ENCODE results near the gene STK32A. TPM values are rescaled to one million over a fixed set of nuclear protein-coding genes. Genes with fewer than 3 reads are reported as not detected.

STK32A gene
- total RNA-seq, 2 donors from 2014 or later, result not detected

DNA sequence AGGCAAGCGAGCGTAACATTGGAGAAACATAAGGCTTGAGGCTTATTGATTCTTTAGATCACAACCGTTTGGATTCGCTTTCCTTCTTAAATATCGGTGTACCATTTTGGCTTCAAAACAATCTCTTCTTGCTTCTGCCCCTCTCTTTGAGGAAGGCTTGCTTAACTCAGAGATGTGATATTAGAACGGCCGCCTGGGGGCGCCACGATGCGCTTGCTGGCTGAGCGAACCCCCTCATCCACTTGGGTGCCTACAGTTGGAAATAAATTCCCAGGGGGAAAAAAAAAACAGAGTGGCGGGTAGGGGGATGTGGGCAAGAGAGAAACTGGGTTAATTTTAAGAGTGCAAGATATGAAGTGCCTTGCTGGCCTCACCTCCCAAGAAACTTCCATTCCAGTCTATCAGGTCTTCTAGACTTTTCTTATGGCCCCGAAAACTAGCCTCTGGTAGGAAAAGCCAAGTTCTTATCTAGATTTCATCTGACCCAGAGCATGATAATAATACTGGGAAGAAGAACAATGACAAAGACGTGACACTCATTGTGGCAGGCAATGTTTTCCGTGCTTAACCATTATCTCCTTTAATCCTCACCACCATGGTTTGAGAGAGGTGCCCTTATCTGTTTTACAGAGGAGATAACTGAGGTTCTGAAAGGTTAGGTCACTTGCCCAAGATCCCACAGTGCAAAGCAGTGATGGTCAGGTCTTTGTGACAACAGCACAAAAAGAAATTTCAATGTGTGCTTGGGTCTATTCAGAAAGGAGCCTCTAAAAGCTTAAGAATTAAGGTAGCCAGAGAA, 159.2 kb downstream of the STK32A start:
- Mint-ChIP-seq H3K4me1 (no peaks in the 10 kb centered on the region), H3K27me3 (peaks cover 22% of the 10 kb centered on the region), H3K36me3 (ENCODE audit: low read depth) (no peaks in the 10 kb centered on the region), H3K27ac (no peak overlapping the region), H3K4me3 (no peak overlapping the region)
- DNase-seq (no peak), ATAC-seq (no peak)
- H3K9me3 ChIP-seq (ENCODE audit: control insufficient read depth, low read length, poor library complexity, severe bottlenecking), result no peaks in the 10 kb centered on the region

GRCh38 chr5:147396070-147396823, 161.4 kb downstream of the STK32A start:
- ATAC-seq (no peak), DNase-seq (no peak)
- Mint-ChIP-seq H3K27ac (no peak overlapping the region), H3K36me3 (ENCODE audit: low read depth) (no peaks in the 10 kb centered on the region), H3K4me3 (no peak overlapping the region), H3K4me1 (no peaks in the 10 kb centered on the region), H3K27me3 (peaks cover 12% of the 10 kb centered on the region)
- no peaks in the 10 kb centered on the region for H3K9me3 ChIP-seq (ENCODE audit: control insufficient read depth, low read length, poor library complexity, severe bottlenecking)

GRCh38 chr5:147397616-147398015, 162.8 kb downstream of the STK32A start:
- Mint-ChIP-seq H3K27me3 (peaks cover 7% of the 10 kb centered on the region), H3K27ac (no peak overlapping the region), H3K4me3 (no peak overlapping the region), H3K4me1 (no peaks in the 10 kb centered on the region), H3K36me3 (ENCODE audit: low read depth) (no peaks in the 10 kb centered on the region)
- DNase-seq, result no peak
- H3K9me3 ChIP-seq (ENCODE audit: control insufficient read depth, low read length, poor library complexity, severe bottlenecking), result no peaks in the 10 kb centered on the region
- no peak for ATAC-seq

- H3K27me3 Mint-ChIP-seq, result peaks cover 6% of the 10 kb centered on the region
- DNase-seq (no peak), ATAC-seq (no peak)
- H3K9me3 ChIP-seq (ENCODE audit: control insufficient read depth, low read length, poor library complexity, severe bottlenecking), result no peaks in the 10 kb centered on the region
- H3K4me1 Mint-ChIP-seq, result no peaks in the 10 kb centered on the region
- H3K36me3 Mint-ChIP-seq (ENCODE audit: low read depth), result no peaks in the 10 kb centered on the region
- no peak overlapping the region for H3K4me3 Mint-ChIP-seq
- no peak overlapping the region for H3K27ac Mint-ChIP-seq
These were observed 164.0 kb downstream of the STK32A start for GRCh38 chr5:147398860-147399259.

DNA sequence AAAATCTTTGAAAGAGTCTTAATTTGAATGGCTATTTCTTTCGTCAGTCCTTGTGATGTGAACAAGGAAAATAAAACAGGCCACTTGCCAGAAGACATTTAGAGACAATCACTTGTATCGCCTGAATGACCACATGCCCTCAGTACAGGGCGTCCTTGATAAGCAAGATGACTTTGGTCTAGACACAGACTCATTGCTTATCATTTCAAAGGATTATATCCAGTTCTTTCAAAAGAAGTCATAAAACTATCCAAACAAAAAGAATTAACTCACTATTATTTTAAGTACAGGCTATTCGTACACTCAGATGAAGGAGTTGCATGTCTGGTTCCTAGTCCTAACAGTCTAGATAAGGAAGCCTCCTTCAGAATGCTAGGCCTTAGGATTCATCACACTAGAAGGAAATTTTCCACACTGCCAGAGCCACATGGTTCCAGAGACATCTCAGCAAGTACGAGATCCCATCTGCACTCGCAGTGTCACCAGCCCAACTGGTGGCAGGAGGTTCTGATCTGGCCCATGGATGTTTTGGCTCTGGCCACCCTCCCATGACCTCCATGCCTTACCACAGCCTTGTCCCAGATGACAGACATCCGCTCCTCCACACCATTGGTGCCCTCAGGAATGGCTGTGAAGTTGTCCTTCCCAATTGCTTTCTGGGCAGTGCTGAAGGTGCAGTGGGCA, 165.4 kb downstream of the STK32A start:
- Mint-ChIP-seq H3K36me3 (ENCODE audit: low read depth) (no peaks in the 10 kb centered on the region), H3K4me1 (no peaks in the 10 kb centered on the region), H3K27ac (no peak overlapping the region), H3K27me3 (peaks cover 10% of the 10 kb centered on the region), H3K4me3 (no peak overlapping the region)
- no peaks in the 10 kb centered on the region for H3K9me3 ChIP-seq (ENCODE audit: control insufficient read depth, low read length, poor library complexity, severe bottlenecking)
- ATAC-seq (no peak), DNase-seq (no peak)

DNA sequence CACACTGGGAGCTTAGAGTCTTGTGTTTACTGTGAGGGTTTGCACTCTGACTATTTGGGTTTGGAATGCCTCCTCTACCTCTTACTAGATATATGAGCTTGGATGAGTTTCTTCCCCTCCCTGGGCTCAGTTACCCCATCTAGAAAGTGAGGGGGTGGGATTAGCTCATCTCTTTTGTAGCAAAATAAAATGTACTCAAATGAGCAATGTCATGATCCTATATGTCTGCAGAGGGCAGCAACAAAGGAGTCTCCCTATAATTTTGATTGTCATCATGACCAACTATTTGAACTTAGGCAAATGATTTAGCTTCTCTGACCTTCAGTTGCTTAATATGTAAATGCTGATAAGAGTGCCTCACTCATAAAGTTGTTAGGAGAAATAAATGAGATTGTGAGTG, 166.1 kb downstream of the STK32A start:
- peaks cover 10% of the 10 kb centered on the region for H3K27me3 Mint-ChIP-seq
- no peaks in the 10 kb centered on the region for H3K36me3 Mint-ChIP-seq (ENCODE audit: low read depth)
- H3K4me3 Mint-ChIP-seq, result no peak overlapping the region
- H3K27ac Mint-ChIP-seq, result no peak overlapping the region
- H3K9me3 ChIP-seq (ENCODE audit: control insufficient read depth, low read length, poor library complexity, severe bottlenecking), result no peaks in the 10 kb centered on the region
- ATAC-seq (no peak), DNase-seq (no peak)
- H3K4me1 Mint-ChIP-seq, result no peaks in the 10 kb centered on the region

DNA sequence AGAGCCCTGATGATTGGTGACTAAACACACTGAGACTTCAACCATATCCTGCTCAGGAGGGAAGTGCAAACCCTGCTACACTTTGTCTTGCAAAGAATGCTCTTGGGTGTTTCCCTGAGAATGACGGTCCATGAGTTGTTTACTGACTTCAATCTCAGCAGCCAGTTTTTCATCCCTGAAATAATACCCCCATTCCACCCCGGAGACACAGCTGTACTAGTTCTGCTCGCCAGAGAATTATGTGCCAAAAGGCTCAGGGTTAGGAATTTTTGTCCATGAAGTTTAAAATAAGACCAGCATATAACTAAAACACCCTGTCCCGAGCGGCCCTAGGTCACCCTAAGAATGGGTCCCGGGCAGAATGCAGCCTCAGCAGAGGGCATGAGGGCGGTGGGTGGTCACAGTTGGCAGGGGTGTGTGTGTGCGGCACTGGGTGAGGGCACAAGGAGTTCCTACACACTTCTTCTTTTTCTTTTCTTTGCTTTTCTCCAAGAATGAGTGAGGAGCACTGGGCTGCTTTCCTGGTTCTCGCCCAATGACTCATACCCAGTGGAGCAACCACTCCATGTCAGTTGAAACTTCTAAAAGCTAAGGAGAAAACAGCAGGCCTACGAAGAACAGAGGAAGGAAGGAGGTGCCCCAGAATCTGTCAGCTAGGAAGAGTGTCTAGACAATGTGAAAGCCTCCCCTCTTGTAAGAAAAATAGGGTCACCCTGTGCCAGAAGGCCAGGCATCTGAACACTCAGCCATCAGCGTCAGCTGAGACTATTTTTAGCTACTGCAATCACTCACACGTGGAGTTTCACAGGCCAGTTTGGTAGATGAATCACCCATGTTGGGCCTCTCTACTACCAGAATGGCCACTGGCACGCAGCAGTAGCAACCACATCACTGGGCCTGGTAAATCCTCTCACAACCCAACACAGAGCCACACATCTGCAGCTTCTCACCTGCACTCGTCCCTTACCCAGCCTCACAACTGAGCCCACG, 169.1 kb downstream of the STK32A start:
- peaks cover 2% of the 10 kb centered on the region for H3K36me3 Mint-ChIP-seq (ENCODE audit: low read depth)
- DNase-seq, result no peak
- no peaks in the 10 kb centered on the region for H3K9me3 ChIP-seq (ENCODE audit: control insufficient read depth, low read length, poor library complexity, severe bottlenecking)
- no peak overlapping the region for H3K4me3 Mint-ChIP-seq
- H3K27me3 Mint-ChIP-seq, result peaks cover 14% of the 10 kb centered on the region
- no peak overlapping the region for H3K27ac Mint-ChIP-seq
- ATAC-seq, result no peak
- no peaks in the 10 kb centered on the region for H3K4me1 Mint-ChIP-seq

- Mint-ChIP-seq H3K27me3 (peaks cover 14% of the 10 kb centered on the region), H3K27ac (no peak overlapping the region), H3K4me1 (no peaks in the 10 kb centered on the region), H3K4me3 (no peak overlapping the region), H3K36me3 (ENCODE audit: low read depth) (peaks cover 2% of the 10 kb centered on the region)
- ATAC-seq (no peak), DNase-seq (no peak)
- no peaks in the 10 kb centered on the region for H3K9me3 ChIP-seq (ENCODE audit: control insufficient read depth, low read length, poor library complexity, severe bottlenecking)
These were observed 169.9 kb downstream of the STK32A start for GRCh38 chr5:147404706-147405105.

- Mint-ChIP-seq H3K27ac (no peak overlapping the region), H3K27me3 (peaks cover 14% of the 10 kb centered on the region), H3K4me3 (no peak overlapping the region), H3K4me1 (no peaks in the 10 kb centered on the region), H3K36me3 (ENCODE audit: low read depth) (peaks cover 2% of the 10 kb centered on the region)
- no peaks in the 10 kb centered on the region for H3K9me3 ChIP-seq (ENCODE audit: control insufficient read depth, low read length, poor library complexity, severe bottlenecking)
- DNase-seq (no peak), ATAC-seq (no peak)
These were observed 171.8 kb downstream of the STK32A start for GRCh38 chr5:147406636-147407035.

DNA sequence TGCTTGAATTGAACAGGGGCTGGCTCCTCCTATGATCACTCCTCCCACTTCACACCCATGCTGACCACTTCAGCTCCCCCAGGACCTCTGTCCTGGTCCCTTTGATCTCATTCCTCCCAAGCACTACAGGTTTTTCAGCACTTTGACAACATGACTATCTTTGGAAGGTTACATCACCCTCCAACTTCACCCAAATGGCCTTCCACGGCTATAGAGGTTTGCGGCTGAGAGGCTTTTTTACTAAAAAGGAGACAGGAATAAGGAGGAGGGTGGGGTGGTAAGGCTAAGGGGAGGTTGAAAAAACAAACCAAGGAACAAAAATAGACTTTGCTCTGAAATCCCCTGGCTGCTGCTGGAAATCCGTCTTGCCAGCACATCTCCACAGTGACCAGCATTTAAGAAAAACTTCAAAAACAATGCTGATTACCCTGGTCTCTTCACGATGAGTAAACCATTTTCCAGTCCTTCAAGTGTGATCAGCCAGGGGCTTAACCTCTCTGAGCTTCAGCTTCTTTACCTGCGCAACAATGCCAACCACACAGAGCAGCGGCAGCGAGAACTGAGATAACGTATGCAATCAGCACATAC, 172.4 kb downstream of the STK32A start:
- no peak for DNase-seq
- peaks cover 17% of the 10 kb centered on the region for H3K27me3 Mint-ChIP-seq
- ATAC-seq, result no peak
- no peak overlapping the region for H3K4me3 Mint-ChIP-seq
- no peaks in the 10 kb centered on the region for H3K4me1 Mint-ChIP-seq
- H3K27ac Mint-ChIP-seq, result no peak overlapping the region
- no peaks in the 10 kb centered on the region for H3K9me3 ChIP-seq (ENCODE audit: control insufficient read depth, low read length, poor library complexity, severe bottlenecking)
- peaks cover 2% of the 10 kb centered on the region for H3K36me3 Mint-ChIP-seq (ENCODE audit: low read depth)

DNA sequence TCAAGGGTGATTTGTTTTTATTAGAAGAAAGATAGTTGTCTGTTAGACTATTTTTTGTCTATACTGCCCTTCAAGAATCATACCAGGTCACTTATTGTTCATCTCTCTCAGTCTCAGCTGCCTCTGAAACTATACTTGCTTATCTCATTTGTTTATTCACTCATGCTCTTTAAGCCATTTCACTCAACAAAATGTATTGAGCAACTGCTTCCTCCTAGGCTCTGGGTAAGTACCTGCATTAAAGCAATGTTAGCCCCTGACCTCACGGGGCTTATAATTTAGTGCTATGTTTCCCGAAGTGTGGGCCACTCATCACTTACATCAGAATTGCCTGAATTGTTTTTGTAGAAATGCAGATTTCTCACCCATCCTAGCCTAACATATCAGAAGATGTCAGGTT, 174.2 kb downstream of the STK32A start:
- H3K36me3 Mint-ChIP-seq (ENCODE audit: low read depth), result peaks cover 2% of the 10 kb centered on the region
- H3K27ac Mint-ChIP-seq, result no peak overlapping the region
- H3K9me3 ChIP-seq (ENCODE audit: control insufficient read depth, low read length, poor library complexity, severe bottlenecking), result no peaks in the 10 kb centered on the region
- DNase-seq (no peak), ATAC-seq (no peak)
- peaks cover 18% of the 10 kb centered on the region for H3K27me3 Mint-ChIP-seq
- H3K4me1 Mint-ChIP-seq, result no peaks in the 10 kb centered on the region
- H3K4me3 Mint-ChIP-seq, result no peak overlapping the region

Data from T-helper 17 cell (primary cell).